Nephron (organoid): ENCODE results near the gene FSTL5.

Experiments
- H3K27ac Mint-ChIP-seq, 3 experiments: 2 replicates each; pipeline ENCODE4 v1.8.0; 2020; ENCODE audit warnings: mixed read lengths in 3 of 3, mild to moderate bottlenecking in 2 of 3, moderate library complexity in 1 of 3
- H3K27me3 Mint-ChIP-seq: 2 replicates; pipeline ENCODE4 v1.8.0; 2021; ENCODE audit warnings: low read depth, mild to moderate bottlenecking, moderate library complexity, mixed read lengths
- H3K36me3 Mint-ChIP-seq: 2 replicates; pipeline ENCODE4 v1.8.0; 2020; ENCODE audit warnings: low read depth, mixed read lengths
- H3K4me1 Mint-ChIP-seq: 2 replicates; pipeline ENCODE4 v1.8.0; 2020; ENCODE audit warnings: mixed read lengths
- H3K4me3 Mint-ChIP-seq, 3 experiments: 2 replicates each; pipeline ENCODE4 v1.8.0; 2020; ENCODE audit warnings: mild to moderate bottlenecking in 3 of 3, mixed read lengths in 3 of 3, moderate library complexity in 2 of 3
- H3K9me3 Mint-ChIP-seq: 2 replicates; pipeline ENCODE4 v1.8.0; 2020; ENCODE audit warnings: mixed read lengths
- CTCF ChIP-seq, 3 experiments: fragments of 200-600 bp; sonication (generic); IDR thresholded peaks; one replicate each; pipeline ENCODE4 v1.5.0; 2021; ENCODE audit warnings: antibody characterized with exemption in 3 of 3; ENCODE audit not compliant: unreplicated experiment in 3 of 3

The FSTL5 gene

GRCh38 chr4:161657616-161658015, 506.2 kb downstream of the FSTL5 start:
- no peak overlapping the region for H3K27ac Mint-ChIP-seq
- H3K27me3 Mint-ChIP-seq = no peaks in the 10 kb centered on the region
- no peaks in the 10 kb centered on the region for H3K4me1 Mint-ChIP-seq
- no peak overlapping the region for H3K4me3 Mint-ChIP-seq
- no peaks in the 10 kb centered on the region for H3K9me3 Mint-ChIP-seq
- no peak for TF ChIP-seq CTCF (IDR thresholded peaks at IDR 0.05; ENCODE audit: unreplicated experiment in 3 of 3)
- no peaks in the 10 kb centered on the region for H3K36me3 Mint-ChIP-seq

- Mint-ChIP-seq H3K9me3 (no peaks in the 10 kb centered on the region), H3K36me3 (no peaks in the 10 kb centered on the region), H3K27me3 (no peaks in the 10 kb centered on the region), H3K27ac (no peak overlapping the region), H3K4me3 (no peak overlapping the region), H3K4me1 (no peaks in the 10 kb centered on the region)
- TF ChIP-seq CTCF (IDR thresholded peaks at IDR 0.05; ENCODE audit: unreplicated experiment in 3 of 3) = no peak
Measured at GRCh38 chr4:161656594-161656993, 507.2 kb downstream of the FSTL5 start.

GRCh38 chr4:161655148-161655547, 508.7 kb downstream of the FSTL5 start:
- H3K27me3 Mint-ChIP-seq = no peaks in the 10 kb centered on the region
- no peak overlapping the region for H3K27ac Mint-ChIP-seq
- no peaks in the 10 kb centered on the region for H3K36me3 Mint-ChIP-seq
- no peaks in the 10 kb centered on the region for H3K4me1 Mint-ChIP-seq
- H3K4me3 Mint-ChIP-seq = no peak overlapping the region
- no peaks in the 10 kb centered on the region for H3K9me3 Mint-ChIP-seq
- no peak for TF ChIP-seq CTCF (IDR thresholded peaks at IDR 0.05; ENCODE audit: unreplicated experiment in 3 of 3)

GRCh38 chr4:161653697-161654096, 510.1 kb downstream of the FSTL5 start:
- Mint-ChIP-seq H3K36me3 (no peaks in the 10 kb centered on the region), H3K4me3 (no peak overlapping the region), H3K4me1 (no peaks in the 10 kb centered on the region), H3K27me3 (no peaks in the 10 kb centered on the region), H3K9me3 (peaks cover 10% of the 10 kb centered on the region), H3K27ac (no peak overlapping the region)
- TF ChIP-seq CTCF (IDR thresholded peaks at IDR 0.05; ENCODE audit: unreplicated experiment in 3 of 3) = no peak

- Mint-ChIP-seq H3K4me1 (no peaks in the 10 kb centered on the region), H3K27ac (no peak overlapping the region), H3K9me3 (peaks cover 11% of the 10 kb centered on the region), H3K27me3 (no peaks in the 10 kb centered on the region), H3K36me3 (no peaks in the 10 kb centered on the region), H3K4me3 (no peak overlapping the region)
- no peak for TF ChIP-seq CTCF (IDR thresholded peaks at IDR 0.05; ENCODE audit: unreplicated experiment in 3 of 3)
Measured at GRCh38 chr4:161651586-161651985, 512.2 kb downstream of the FSTL5 start.

GRCh38 chr4:161650812-161651211, 513.0 kb downstream of the FSTL5 start:
- Mint-ChIP-seq H3K4me1 (no peaks in the 10 kb centered on the region), H3K9me3 (peaks cover 11% of the 10 kb centered on the region), H3K27me3 (no peaks in the 10 kb centered on the region), H3K36me3 (no peaks in the 10 kb centered on the region), H3K4me3 (no peak overlapping the region), H3K27ac (no peak overlapping the region)
- TF ChIP-seq CTCF (IDR thresholded peaks at IDR 0.05; ENCODE audit: unreplicated experiment in 3 of 3) = no peak
